Fibroblast of pulmonary artery (primary cell): ENCODE data around the gene STAT6.

Source experiments
- DNase-seq: peaks from one replicate; pipeline ENCODE4 v3.0.0-alpha.2; 2010; ENCODE audit warnings: low read depth
- H3K4me3 ChIP-seq: replicated peaks from 2 replicates; pipeline ENCODE4 v1.5.1; 2011; ENCODE audit warnings: low read depth, mild to moderate bottlenecking, control low read depth, low read length, moderate library complexity
- TF ChIP-seq, protein P1 (sequence below): IDR thresholded peaks from 2 replicates; pipeline ENCODE4 v1.5.1; 2011; ENCODE audit warnings: mild to moderate bottlenecking, control low read depth, low read length, inconsistent platforms; ENCODE audit errors: missing control alignments

STAT6 gene

GRCh38 chr12:57112492-57113294, 1.5 kb upstream of the STAT6 start:
- H3K4me3 ChIP-seq: peak overlapping the region; percentile 35
- TF ChIP-seq, protein P1, sequence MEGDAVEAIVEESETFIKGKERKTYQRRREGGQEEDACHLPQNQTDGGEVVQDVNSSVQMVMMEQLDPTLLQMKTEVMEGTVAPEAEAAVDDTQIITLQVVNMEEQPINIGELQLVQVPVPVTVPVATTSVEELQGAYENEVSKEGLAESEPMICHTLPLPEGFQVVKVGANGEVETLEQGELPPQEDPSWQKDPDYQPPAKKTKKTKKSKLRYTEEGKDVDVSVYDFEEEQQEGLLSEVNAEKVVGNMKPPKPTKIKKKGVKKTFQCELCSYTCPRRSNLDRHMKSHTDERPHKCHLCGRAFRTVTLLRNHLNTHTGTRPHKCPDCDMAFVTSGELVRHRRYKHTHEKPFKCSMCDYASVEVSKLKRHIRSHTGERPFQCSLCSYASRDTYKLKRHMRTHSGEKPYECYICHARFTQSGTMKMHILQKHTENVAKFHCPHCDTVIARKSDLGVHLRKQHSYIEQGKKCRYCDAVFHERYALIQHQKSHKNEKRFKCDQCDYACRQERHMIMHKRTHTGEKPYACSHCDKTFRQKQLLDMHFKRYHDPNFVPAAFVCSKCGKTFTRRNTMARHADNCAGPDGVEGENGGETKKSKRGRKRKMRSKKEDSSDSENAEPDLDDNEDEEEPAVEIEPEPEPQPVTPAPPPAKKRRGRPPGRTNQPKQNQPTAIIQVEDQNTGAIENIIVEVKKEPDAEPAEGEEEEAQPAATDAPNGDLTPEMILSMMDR: peak; percentile 76

GRCh38 chr12:57110104-57111030, 795 bp downstream of the STAT6 start:
- peak overlapping the region; percentile 95 for H3K4me3 ChIP-seq
- TF ChIP-seq, protein P1: no peak
- no peak for DNase-seq

More at GRCh38 chr12:57112492-57113294, 1.5 kb upstream of the STAT6 start:
- no peak for DNase-seq

- TF ChIP-seq, protein P1: no peak
- peak overlapping the region; percentile 95 for H3K4me3 ChIP-seq
- no peak for DNase-seq
Observed at GRCh38 chr12:57109207-57110103, 1.7 kb downstream of the STAT6 start.

DNA sequence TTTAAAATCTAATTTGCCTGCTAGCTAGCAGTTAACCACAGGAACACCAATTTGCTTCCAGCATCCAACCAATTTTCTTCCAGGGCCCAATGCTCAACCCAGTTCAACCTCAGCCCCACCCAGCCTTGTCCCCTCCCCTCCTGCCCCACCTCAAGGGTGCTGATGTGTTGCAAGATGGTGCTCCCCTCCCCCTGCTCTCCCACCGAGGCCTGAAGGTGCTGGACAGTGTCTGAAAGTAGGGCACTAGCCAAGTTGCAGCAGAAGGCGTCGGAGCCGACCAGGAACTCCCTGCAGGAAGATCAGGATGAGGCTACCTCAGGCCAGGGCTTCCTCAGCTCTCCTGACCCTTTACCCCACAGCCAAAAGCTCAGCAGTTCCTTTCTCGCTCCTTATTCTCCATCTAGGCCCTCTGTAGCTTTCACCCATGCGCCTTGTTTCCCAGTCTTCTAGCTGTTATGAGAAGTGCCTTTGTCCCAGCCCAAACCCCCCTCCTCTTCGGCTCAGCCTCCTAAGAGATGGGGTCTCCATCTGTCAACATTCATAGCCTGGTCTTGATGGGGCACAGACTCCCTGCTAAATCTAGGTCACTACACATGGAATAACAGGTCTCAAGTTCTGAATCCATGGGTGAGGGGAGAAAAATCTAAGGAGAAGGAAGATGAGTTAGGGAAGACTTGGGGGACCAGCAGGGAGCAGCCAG, 3.6 kb downstream of the STAT6 start:
- TF ChIP-seq, protein P1: no peak
- no peak overlapping the region for H3K4me3 ChIP-seq
- no peak for DNase-seq

- DNase-seq: no peak
- TF ChIP-seq, protein P1: no peak
- H3K4me3 ChIP-seq: no peak overlapping the region
Observed at GRCh38 chr12:57106021-57106708, 5.0 kb downstream of the STAT6 start.
